Stimulated activated CD8-positive, alpha-beta memory T cell treated with anti-CD3 and anti-CD28 coated beads, Interleukin-12 subunit alpha, Interleukin-12 subunit beta, amount 100 ng/mL, for 24 hours (primary cell): ENCODE results near the gene PSME3IP1.
"Not testable (repeated sequence)": the region's sequence is repeated elsewhere in the genome, so short reads cannot be mapped to it uniquely, and the experiment has no call there.

Source experiments
- DNase-seq: peaks from one replicate; pipeline ENCODE4 v3.0.0-alpha.2; 2020; ENCODE audit errors: extremely low read depth

Gene PSME3IP1

DNA sequence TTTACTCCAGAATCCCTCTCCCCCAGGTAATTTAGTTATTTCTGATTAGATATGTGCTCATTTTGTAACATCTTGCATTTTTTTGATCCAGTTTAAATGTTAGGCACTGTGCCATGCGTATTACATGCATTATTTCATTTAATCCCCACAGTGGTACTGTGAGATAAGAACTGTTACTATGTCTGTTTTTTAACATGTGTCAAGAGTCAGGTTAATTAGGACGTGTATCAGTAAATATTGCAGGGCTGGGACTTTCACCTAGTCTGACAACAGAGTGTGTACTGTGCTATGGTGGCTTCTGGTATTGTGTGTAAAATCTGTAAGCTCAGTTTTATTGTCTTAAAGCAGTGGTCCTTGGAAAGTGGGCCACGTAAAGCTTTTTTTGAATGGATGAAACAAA is 10.9 kb upstream of the PSME3IP1 start:
- no peak for DNase-seq

DNA sequence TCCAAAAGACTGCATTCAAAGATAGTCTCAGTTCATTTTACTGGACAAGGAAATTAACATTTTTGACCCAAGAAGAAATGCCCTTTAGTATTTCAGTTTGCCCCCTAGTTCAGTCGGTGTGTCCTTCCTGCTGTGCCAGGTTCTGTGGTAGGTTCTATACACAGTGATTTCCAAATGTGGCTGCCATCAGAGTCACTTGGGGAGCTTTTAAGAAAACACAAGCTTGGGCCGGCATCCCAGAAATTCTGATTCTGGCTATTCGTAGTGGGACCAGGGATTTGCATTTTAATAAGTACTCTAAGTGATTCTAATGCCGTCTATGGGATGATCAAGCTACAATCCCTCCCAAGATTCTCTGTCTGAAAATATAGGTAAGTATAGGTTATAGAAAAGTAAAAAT is 10.4 kb upstream of the PSME3IP1 start:
- no peak for DNase-seq

DNA sequence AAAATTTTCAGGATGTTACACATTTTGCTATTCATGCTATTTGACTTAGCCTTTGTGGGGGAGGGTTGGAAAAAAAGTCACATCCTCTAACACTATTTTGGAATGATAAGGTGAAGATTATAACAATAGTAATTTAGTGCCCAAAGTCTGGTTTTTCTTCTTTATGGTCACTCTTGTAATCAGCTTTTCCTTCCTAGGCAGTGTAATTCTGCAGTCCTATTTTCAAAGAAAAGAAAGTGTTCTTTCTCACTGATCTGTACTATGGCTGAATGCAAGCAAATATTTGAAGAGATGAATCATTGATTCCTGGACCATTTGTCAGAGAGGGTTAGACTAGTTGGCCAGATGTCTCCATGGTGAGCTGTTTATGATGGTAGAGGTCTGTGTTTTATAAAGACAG is 8.7 kb upstream of the PSME3IP1 start:
- DNase-seq = no peak

DNA sequence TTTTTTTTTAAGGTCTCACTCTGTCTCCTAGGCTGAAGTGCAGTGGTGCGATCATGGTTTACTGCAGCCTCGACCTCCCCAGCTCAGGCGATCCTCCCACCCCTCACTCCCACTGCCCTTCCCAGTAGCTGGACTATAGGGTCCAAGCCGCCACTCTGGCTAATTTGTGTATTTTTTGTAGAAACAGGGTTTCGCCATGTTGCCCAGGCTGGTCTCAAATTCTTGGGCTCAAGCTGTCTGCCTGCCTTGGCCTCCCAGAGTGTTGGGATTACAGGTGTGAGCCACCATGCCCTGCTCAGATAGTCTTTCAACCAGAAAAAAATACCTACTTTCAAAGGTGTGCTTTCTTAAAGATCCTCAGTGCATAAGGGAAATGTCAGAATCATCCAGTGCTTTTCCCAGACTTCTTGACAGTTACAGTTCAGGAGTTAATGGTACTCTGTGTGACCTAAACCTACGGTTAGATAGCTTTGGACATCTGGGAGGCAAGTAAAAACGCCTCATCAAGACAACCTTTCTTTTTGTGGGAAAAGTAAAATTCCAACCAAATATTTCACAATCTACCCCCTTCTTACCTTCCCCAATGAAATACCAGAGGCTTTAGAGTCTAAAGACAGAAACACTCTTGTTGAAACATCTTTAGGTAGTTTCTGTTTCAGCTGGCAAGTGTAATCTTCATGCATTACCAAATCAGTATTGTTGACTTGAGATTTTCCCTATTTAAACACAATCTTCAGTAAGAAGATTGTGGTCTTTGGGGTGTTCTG is 7.1 kb upstream of the PSME3IP1 start:
- DNase-seq = no peak

DNA sequence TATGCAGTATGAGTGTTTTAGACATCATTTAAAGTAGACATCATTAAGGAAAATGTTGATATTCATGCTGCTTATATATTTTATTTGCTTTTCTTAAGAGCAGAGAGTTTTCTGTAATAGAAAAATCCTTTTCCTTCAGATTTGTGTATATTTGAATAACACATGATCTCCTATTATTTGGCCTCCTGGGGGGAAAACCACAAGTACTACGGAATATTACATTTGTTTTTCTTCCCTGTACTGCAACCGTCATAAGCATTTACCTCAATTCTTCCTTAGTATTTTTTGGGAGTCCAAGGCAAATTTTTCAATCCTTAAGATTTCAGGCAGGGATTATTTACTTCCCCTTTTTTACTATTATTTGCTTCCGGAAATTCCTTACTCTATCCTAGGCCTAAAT is 6.3 kb upstream of the PSME3IP1 start:
- no peak for DNase-seq

DNA sequence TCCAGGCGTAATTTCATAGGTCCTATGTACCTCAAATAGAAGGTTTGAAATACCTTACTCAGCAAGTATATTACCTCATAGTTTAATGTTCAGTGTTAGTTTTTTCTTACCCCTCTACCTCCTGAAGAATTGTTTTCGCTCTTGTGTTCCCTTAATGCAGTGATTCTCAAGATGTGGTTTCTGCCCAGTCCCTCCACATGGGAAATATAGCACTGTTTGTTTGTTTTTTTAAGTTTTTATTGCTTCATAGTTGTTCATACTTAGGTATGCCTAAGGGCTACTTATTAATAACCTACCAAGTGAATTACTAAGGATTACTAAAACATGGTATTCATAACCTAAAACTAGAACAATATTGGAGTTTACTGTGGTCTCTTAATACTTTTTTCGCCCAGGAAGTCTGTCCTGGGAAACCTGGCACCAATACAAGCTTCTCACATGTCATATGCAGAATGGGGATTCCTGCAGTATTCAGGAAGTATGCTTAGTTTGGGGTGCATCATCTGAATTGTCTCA is 5.3 kb upstream of the PSME3IP1 start:
- DNase-seq = no peak

DNA sequence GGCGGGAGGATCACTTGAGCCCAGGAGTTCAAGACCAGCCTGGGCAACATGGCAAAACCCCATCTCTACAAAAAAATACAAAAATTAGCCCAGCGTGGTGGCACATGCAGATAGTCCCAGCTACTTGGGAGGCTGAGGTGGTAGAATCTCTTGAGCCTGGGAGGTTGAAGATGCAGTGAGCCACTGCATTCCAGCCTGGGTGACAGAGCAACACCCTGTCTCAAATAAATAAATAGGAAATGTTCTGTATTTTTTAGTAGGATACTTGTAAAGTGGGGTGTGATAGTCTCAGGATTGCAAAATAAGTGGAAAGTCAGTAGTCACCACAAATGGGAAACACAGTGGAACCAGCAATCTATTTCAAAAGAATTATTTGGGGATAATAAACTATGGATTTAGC is 4.3 kb upstream of the PSME3IP1 start:
- no peak for DNase-seq

DNA sequence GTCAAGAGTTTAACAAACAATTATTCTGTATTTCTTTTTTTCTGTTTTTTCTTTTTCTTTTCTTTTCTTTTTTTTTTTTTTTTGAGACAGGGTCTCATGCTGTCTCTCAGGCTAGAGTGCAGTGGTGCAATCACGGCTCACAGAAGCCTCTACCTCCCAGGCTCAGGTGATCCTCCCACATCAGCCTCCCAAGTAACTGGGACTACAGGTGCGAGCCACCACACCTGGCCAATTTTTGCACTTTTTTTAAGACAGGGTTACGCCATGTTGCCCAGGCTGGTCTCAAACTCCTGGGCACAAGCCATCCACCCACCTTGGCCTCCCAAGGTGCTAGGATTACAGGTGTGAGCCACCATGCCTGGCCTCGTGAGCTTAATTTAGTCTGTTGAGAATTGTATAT is 3.7 kb upstream of the PSME3IP1 start:
- not testable (repeated sequence) for DNase-seq

DNA sequence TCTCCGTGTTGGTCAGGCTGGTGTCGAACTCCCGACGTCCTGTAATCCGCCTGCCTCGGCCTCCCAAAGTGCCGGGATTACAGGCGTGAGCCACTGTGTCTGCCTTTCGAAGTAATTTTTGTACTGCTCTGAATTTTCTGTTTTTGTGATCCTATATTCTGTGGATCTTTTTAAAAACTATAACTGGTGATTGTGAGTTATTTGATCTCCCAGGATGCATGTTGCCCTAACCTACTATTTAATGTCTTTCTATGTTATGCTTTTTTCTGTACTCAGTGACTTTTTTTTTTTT is 2.8 kb upstream of the PSME3IP1 start:
- no peak for DNase-seq

DNA sequence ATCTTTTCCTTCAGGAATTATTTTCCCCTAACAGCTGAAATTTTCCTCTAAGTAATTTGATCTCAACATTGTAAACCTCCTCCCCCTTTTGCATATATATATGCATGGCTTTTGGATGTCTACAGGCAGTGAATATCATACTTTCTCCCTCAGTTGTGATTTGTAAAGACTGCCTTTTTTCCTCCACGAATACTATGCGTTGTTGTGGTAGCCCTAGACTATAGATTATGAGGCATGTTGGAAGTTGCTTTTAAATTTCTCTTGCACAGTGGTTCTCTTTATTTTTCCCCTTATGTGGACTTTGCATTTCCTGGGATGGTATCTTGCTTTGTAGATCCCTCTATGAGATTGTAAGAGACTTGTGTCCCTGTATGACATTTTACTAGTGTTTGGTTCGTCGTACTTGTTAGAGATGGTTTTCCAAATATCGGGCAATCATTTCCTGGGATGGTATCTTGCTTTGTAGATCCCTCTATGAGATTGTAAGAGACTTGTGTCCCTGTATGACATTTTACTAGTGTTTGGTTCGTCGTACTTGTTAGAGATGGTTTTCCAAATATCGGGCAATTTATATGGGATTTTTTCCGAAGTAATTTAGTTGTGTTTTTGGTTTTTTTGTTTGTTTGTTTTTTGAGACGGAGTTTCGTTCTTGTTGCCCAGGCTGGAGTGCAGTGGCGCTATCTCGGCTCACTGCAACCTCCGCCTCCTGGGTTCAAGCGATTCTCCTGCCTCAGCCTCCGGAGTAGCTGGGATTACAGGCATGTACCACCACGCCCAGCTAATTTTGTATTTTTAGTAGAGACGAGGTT is 2.3 kb upstream of the PSME3IP1 start:
- DNase-seq = not testable (repeated sequence)

DNA sequence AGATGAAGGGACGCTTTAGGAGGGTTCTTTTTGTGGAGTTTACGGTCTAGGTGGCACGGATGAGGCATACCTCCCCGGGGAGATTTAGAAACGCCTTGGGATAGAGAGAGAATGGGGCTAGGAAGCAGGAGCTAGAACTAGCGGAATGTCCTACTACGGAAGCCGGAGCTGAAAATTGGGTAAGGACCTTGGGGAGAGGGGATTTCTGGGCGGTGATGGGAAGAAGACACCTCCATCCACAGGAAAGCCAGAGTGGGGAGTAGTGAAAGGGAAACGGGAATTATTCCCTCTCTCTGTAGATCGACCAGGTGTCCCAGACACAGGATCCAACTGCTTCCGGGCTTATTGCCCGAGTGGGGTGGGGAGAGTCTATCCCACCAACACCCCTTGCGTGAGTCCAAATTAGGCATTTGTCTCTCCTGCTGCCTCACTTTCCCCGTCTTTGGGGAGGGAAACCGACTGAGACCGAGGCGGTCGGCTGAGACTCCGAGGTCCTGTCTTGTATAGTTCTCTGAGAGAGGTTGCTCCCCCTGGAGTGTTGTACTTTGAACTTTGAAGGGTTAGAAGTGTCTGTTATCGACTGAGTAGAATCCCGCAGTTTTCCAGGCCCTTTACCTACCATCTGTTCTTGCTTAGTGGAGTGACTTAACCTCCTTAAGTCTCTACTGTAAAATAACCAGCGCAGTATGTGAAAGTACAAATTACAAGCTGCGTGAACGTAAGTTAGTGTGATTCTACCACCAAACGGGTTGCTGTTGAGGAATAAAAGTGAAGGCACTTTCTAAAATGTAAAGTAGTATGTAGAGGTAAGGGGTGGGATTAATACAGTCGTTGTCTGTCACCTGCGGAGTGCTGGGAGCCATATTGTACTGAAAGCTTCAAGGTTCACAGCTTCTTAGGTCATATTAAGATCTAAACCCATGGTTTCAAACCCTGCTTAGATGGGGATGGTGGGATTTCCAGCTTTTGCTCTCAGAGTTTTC is 1.3 kb upstream of the PSME3IP1 start:
- DNase-seq = no peak

DNA sequence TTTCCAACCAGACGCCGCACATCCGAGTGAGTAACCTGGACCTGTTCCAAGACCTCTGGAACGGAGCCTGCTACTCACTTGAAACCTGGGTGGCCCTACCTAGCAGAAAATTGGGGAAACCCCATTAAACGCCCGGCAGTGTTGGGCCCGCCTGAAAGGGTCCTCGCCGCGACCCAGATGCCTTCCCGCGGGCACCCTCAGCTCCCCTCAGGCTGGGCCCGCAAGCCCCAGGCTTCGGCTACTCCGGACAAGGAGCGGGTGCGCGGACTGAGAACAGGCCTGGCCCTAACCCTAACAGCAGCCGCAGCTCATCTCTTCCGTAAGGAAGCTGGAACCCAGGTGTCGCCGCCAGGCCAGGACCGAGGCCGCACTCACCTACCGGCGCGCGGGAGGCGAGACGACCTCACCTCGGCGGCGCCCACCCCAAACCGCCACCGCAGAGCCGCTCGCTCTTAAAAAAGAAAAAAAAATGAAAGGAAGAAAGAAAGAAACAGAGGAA is 344 bp downstream of the PSME3IP1 start:
- no peak for DNase-seq

DNA sequence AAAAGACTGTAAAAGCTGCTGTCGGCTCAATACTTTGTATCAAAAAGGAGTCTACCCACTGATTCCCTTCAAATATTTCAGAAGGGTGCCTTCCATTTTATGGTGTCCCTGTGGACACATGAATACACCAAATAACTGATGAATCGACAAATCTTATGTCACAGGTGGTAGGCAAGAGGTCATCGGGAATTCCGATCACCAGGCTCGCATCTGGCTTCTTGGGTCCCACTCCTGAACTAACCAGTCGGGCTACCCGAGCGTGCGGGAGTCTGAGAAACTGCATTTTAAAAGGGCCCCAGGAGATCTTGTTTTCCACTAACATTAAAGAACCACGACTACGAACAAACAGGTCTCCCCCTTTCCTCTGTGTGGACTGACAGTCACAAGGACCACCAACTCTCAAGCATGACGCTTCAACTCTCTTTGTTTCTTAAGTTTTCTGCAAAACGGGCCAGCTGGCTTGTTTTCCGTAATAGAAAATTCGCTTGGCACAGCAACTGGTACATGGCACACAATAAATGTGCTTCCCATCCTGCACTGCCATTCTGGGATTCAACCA is 873 bp downstream of the PSME3IP1 start:
- DNase-seq = no peak

DNA sequence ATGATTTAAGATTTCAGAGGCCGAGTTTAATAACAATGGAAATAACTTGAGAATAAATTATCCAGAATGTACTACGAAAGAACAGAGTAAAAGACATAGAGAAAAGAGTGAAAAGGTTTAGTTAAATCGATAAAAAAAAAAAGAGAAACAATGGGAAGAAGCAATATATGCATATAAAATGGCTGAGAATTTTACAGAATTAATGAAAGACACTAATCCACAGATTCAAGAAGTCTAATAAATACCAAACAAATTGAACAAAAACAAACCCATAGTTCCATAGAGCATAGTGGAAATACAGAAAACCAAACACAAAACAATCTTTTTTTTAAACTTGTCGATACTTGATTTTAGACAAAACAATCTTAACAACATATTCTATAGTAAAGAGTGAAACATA is 1.7 kb downstream of the PSME3IP1 start:
- DNase-seq = no peak

DNA sequence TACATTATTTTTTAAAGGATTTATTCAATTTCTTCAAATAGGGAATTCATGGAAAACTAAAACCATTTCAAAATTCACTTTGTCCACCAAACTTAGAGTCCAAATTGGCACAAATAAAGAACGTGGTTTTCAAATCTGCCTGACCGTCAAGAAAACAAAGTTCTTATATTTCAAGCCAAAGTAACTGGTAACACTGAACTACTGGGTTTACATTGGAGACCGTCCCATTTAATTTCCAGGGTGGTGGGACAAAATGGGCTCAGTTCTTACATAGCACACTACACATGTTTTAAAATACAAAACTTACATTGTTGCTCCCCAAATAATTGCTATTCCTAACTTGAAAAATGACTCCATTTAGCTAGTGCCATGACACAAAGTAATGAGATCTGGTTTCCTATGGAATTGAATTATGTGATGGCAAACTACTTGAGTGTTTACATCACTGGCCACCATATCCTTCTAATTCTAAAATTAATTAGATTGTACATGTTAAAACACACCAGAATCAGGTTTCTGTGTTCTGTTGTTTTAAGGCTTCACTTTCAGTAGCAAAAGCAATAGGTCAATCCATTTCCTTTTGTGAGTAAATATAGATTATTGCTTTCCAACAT is 6.5 kb downstream of the PSME3IP1 start:
- no peak for DNase-seq

DNA sequence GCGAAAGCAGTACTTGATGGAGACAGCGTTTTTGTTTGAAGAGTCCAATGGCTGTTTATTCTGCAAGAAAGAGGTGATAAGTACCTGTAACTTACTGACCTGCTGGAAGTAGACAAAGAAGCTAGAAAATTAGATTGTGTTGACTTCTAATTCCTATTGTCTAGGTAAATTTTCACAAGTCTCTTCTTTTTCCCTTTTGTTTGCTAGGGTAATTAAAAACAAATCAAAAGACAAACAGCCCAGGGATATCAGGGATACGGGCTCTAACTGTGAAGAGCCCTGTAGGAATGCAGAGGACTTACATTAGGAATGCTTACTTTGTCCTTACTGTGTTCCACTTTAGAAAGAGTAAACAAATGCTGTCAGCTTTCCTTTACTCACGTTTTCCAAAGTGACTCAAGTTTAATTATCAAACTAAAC is 7.0 kb downstream of the PSME3IP1 start:
- no peak for DNase-seq

DNA sequence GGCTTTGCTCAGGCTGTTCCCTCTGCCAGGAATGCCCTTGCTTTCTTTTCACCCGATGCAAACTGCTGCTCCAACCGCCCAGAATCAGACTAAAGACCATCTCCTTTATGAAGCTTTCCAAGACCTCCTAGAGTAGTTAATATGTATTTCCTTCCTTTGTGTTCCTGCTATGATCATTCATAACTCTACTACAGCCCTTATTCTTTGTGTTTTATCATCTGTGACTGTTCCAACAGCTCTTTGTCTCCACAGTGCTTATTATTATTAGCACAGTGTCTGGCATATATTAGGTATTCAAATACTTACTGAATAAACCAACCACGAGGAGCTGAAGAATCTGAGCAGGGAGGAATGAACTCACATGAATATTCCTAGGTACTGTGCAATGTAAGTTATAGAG is 7.6 kb downstream of the PSME3IP1 start:
- DNase-seq = no peak

DNA sequence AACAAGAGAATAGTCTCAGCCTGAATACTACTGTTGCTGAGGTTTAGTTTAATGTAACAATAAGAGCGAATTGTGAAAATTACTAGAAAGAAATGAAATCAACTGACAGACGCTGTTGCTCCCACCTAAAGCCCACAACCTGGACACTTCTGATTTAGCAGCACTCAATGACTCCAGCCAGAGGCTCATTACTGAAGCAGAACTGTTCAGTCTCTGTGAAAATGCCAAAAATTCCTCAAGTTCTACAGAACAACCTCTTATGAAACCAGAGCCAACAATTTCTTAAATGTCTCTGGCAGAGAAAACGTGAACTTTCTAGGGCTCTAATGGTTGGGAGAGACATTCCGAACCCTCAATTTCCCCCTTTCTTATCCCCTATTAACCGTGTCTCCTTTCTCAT is 9.9 kb downstream of the PSME3IP1 start:
- no peak for DNase-seq

DNA sequence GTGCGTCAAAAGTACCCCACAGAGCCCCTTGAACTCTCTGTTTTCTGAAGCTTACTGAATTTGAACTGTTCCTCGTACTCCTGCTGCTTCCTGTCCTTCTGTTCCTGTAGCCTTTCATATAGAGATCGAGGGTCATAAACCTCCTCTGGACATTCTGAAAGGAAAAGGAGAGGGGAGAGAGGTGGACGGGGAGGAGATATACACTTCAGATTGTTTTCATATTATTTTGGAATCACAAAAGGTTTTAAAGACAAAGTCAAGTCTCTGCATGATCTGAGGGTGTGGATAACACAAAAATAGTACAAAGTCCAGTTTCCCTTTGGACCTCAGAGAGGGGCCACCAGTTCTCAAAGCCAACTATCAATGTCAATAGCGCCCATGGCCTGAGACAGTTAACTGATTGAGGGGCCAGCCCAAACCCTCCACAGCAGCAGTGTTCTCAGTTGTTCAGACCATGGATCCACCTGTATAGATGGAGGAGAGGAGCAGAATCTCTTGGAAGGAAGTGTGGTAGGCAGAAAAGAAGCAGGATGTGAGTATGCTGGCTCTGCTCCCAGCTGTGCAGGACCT is 13.0 kb downstream of the PSME3IP1 start:
- DNase-seq = no peak

DNA sequence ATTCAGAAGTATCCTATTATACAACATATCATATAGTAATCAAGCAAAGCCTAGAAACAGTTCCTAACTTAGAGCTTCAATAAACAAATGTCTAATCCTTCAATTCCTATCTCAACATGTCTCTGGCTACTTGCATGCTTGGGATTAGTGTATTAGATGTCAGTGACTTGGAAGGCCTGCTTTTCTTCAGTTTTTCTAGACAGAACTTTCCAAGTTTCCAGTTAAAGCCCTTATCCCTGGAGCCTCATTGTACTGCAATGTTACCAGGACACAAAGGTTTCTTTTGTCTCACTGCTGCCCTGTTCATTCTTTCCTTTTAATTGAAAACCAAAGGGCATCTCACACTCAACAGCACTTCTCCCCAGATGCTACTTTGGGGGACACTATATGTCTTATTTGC is 16.5 kb downstream of the PSME3IP1 start:
- DNase-seq = no peak

DNA sequence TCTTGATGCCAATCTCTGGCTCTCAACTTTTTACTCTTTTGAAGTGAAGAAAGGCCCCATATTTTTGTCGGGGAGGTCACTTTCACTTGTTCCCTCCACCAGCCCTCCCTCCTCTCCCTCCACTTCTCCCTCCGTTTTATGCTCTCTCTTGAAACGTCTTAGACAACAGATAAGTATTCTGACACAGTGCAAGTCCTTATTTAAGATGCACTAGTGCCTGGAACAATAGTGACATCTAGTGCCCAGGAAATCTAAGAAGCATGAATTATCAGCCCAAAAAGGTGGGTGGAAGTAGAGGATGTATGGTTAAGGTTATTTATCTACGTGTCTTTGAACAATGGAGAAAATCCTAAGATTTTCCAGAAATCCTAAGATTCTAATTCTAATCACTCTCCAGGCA is 17.9 kb downstream of the PSME3IP1 start:
- DNase-seq = no peak
